ENCODE measurements around the gene HECTD1.
"Not testable (repeated sequence)": the region's sequence is repeated elsewhere in the genome, so short reads cannot be mapped to it uniquely, and the experiment has no call there.

The HECTD1 gene

GRCh38 chr14:31189346-31190218, 18.0 kb downstream of the HECTD1 start:
- no peak for TF ChIP-seq CTCF (conservative IDR thresholded peaks at IDR 0.05)

GRCh38 chr14:31188744-31189143, 18.8 kb downstream of the HECTD1 start:
- H3K27ac ChIP-seq: no peak overlapping the region
- no peak for TF ChIP-seq CTCF (conservative IDR thresholded peaks at IDR 0.05)

More at GRCh38 chr14:31189346-31190218, 18.0 kb downstream of the HECTD1 start:
- no peak overlapping the region for H3K27ac ChIP-seq

GRCh38 chr14:31182016-31182415, 25.6 kb downstream of the HECTD1 start:
- H3K27ac ChIP-seq: not testable (repeated sequence)

- H3K27ac ChIP-seq: no peak overlapping the region
- no peak for TF ChIP-seq CTCF (conservative IDR thresholded peaks at IDR 0.05)
Measured at GRCh38 chr14:31181271-31181670, 26.3 kb downstream of the HECTD1 start.

- no peak overlapping the region for H3K27ac ChIP-seq
- TF ChIP-seq CTCF (conservative IDR thresholded peaks at IDR 0.05): no peak
Measured at GRCh38 chr14:31180299-31181051, 27.1 kb downstream of the HECTD1 start.

- no peak for TF ChIP-seq CTCF (conservative IDR thresholded peaks at IDR 0.05)
- no peak overlapping the region for H3K27ac ChIP-seq
Measured at GRCh38 chr14:31174433-31174832, 33.2 kb downstream of the HECTD1 start.

GRCh38 chr14:31173120-31173837, 34.3 kb downstream of the HECTD1 start:
- TF ChIP-seq CTCF (conservative IDR thresholded peaks at IDR 0.05): no peak
- H3K27ac ChIP-seq: no peak overlapping the region

Data from VCaP (cell line).